Measurements from ENCODE around the gene BEAN1. TPM values are rescaled to one million over a fixed set of nuclear protein-coding genes. Genes with fewer than 3 reads are reported as not detected.

BEAN1 gene
- total RNA-seq, 4 donors from 2014 or later, result 0.47 to 1.0 (median 0.54) TPM; not detected in 1

- ATAC-seq, result no peak
- no peaks in the 10 kb centered on the region for H3K36me3 ChIP-seq
- peaks cover 0 to 8% (median 0%) of the 10 kb centered on the region in 3 donors for H3K4me1 ChIP-seq
- H3K9me3 ChIP-seq, result no peaks in the 10 kb centered on the region
- H3K27ac ChIP-seq, result no peak overlapping the region
- 40 to 100% methylated on average over 1 to 2 of the region's 25 CpGs for WGBS, 2 donors (ENCODE audit: low coverage in 1 of 2)
- peaks cover 22% of the 10 kb centered on the region for H3K27me3 ChIP-seq
- H3K4me3 ChIP-seq, result no peak overlapping the region
- no peak for TF ChIP-seq EP300 (IDR thresholded peaks at IDR 0.05)
- TF ChIP-seq, protein P1, sequence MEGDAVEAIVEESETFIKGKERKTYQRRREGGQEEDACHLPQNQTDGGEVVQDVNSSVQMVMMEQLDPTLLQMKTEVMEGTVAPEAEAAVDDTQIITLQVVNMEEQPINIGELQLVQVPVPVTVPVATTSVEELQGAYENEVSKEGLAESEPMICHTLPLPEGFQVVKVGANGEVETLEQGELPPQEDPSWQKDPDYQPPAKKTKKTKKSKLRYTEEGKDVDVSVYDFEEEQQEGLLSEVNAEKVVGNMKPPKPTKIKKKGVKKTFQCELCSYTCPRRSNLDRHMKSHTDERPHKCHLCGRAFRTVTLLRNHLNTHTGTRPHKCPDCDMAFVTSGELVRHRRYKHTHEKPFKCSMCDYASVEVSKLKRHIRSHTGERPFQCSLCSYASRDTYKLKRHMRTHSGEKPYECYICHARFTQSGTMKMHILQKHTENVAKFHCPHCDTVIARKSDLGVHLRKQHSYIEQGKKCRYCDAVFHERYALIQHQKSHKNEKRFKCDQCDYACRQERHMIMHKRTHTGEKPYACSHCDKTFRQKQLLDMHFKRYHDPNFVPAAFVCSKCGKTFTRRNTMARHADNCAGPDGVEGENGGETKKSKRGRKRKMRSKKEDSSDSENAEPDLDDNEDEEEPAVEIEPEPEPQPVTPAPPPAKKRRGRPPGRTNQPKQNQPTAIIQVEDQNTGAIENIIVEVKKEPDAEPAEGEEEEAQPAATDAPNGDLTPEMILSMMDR (IDR thresholded peaks at IDR 0.05), result no peak
- no peak for TF ChIP-seq POLR2AphosphoS5 (IDR thresholded peaks at IDR 0.05)
- no peak for TF ChIP-seq POLR2A (IDR thresholded peaks at IDR 0.05)
Measured at GRCh38 chr16:66480265-66481080, 53.4 kb downstream of the BEAN1 start.

DNA sequence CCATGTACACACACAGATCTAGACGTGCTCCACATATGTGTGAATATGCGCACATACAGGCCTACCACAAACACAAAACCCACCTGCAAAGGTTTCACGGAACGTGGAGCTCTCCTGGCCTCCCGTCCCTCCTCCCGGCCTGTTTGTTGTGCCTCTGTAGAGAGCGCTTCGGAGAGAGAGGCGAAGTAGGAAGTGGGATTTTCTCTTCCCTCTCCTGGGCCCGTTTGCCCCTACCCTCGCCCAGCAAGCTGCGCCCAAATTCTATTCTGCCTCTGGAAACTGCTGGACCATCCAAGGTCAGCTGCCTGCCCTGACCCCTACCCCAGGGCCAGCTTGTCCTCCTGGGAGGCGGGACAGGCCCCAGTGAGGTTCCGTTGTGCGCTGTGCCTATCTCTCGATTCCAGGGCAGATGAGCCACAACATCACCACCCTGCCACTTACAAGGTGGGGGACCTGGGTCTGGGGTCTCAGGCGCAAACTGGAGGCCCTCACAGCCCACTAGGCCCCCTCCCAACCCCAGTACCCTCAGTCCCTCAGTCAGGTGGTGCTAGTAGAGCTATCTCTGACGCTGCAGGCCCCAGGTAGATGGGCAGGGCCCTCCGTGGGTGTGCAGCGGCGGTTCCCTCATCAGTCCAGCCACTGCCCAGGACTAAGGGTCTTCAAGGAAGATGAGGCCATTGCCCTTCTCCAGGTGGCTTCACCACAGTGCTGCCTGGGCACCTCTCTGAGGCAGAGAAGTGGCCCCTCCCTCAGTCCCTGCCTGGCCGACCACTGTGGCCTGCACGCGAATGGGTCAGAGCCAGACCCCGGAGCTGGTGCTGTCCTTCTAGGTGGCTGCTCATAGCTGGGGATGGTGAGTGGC, 54.2 kb downstream of the BEAN1 start:
- no peak overlapping the region for H3K27ac ChIP-seq
- H3K4me3 ChIP-seq, result no peak overlapping the region
- peaks cover 15% of the 10 kb centered on the region for H3K27me3 ChIP-seq
- H3K4me1 ChIP-seq, result peaks cover 0 to 10% (median 2%) of the 10 kb centered on the region in 3 donors
- no peak for ATAC-seq
- WGBS, 2 donors (ENCODE audit: low coverage in 1 of 2), result 67% methylated on average over 12 of the region's 25 CpGs; no CpG with 5 or more reads in 1 of the 2 donors
- no peaks in the 10 kb centered on the region for H3K36me3 ChIP-seq
- TF ChIP-seq POLR2A (IDR thresholded peaks at IDR 0.05) (no peak), EP300 (IDR thresholded peaks at IDR 0.05) (no peak), POLR2AphosphoS5 (IDR thresholded peaks at IDR 0.05) (no peak)
- TF ChIP-seq, protein P1 (IDR thresholded peaks at IDR 0.05), result no peak
- no peaks in the 10 kb centered on the region for H3K9me3 ChIP-seq

DNA sequence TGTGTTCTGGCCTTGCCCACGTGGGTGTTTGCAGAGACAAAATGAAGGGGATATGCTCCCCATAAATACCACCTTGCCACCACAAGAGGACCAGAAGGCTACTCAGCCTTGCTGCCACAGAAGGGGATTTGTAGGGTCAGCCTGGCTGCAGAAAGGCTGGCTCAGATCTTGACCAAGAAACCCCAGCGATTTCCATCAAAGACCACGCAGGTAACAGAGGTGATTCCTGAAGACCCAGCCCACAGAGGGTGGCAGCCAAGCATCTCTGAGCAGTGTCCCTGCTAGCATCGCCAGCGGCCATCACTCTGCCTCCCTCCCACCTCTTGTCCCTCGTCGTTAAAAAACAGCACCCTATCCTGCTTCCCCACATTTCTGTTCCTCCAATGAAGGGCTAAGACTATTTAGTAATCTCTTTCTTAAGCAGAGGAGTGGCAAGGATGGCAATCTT, 54.9 kb downstream of the BEAN1 start:
- ATAC-seq, result no peak
- peaks cover 9% of the 10 kb centered on the region for H3K27me3 ChIP-seq
- 74 to 76% methylated on average over 6 of the region's 7 CpGs for WGBS, 2 donors (ENCODE audit: low coverage in 1 of 2)

DNA sequence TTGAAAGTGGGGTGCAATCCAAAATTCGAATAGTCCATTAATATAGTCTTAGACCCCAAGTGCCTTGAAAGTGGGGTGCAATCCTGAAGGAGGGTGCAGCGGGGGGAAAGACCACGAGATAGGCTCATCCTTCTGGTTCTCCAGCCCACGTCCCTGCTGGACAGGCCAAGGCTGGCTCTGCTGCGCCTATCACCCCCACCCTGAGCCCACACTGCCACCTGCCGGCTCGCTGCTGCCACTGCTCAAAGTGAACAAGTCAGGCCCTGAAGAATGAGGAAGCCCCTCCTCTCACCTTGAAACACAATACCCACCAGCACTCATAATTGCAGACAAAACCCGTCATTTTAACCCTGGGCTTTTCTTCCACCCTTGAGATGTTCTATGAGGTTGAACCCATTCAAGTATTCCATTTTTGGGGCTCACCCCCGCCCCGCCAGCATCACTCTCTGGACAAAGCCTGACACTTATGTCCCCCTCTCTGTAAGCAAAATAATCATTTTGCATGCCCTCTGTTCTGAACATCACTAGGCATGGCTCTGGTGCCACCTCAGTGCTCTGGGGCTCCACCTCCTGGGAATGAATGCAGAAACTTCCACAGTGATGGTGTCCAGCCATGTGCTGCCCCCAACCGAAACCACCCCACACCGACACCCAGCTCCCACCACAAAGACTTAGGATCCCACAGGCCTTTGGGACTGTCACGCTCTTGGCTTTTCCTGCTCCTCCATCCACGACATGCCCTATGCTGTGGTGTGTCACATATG, 56.8 kb downstream of the BEAN1 start:
- Histone ChIP-seq H3K4me3 (no peak overlapping the region), H3K4me1 (peaks cover 0 to 20% (median 14%) of the 10 kb centered on the region in 3 donors), H3K27ac (no peak overlapping the region), H3K9me3 (no peaks in the 10 kb centered on the region), H3K27me3 (no peaks in the 10 kb centered on the region), H3K36me3 (no peaks in the 10 kb centered on the region)
- peak; percentile 68 for ATAC-seq
- 32 to 42% methylated on average over 7 to 14 of the region's 14 CpGs for WGBS, 2 donors (ENCODE audit: low coverage in 1 of 2)
- TF ChIP-seq EP300 (IDR thresholded peaks at IDR 0.05), result no peak
- TF ChIP-seq, protein P1 (IDR thresholded peaks at IDR 0.05), result peak in 3 of 4 experiments; percentile 79 to 93 (median 84)

More for the DNA sequence above, 54.9 kb downstream of the BEAN1 start:
- H3K4me1 ChIP-seq, result peaks cover 0 to 16% (median 8%) of the 10 kb centered on the region in 3 donors
- no peak overlapping the region for H3K4me3 ChIP-seq
- no peaks in the 10 kb centered on the region for H3K36me3 ChIP-seq
- no peak for TF ChIP-seq EP300 (IDR thresholded peaks at IDR 0.05)
- TF ChIP-seq, protein P1 (IDR thresholded peaks at IDR 0.05), result no peak
- TF ChIP-seq POLR2A (IDR thresholded peaks at IDR 0.05), result no peak
- no peak for TF ChIP-seq POLR2AphosphoS5 (IDR thresholded peaks at IDR 0.05)
- no peak overlapping the region for H3K27ac ChIP-seq
- no peaks in the 10 kb centered on the region for H3K9me3 ChIP-seq
